ENCODE results near the gene SLC41A2.
A peak's percentile ranks its signal among the peaks of the same experiment; 100 is the strongest.

The SLC41A2 gene

GRCh38 chr12:104921340-104921739 is 36.8 kb downstream of the SLC41A2 start:
- Histone ChIP-seq H3K36me3 (replicated peaks) (no peaks in the 10 kb centered on the region), H3K4me3 (ENCODE audit: low read depth, low read length) (no peak overlapping the region), H3K27me3 (replicated peaks) (no peaks in the 10 kb centered on the region), H3K27ac (no peak overlapping the region)
- in situ Hi-C loops (cut with HindIII; ENCODE audit: low pct_ligation_motif_present, low sequenced_read_pairs), result no loop called here
- DNase-seq, result no peak
- TF ChIP-seq CTCF (IDR thresholded peaks at IDR 0.05; ENCODE audit: low read depth, low read length, missing control alignments), result no peak

GRCh38 chr12:104911942-104912341 is 46.1 kb downstream of the SLC41A2 start:
- Histone ChIP-seq H3K27me3 (replicated peaks) (no peaks in the 10 kb centered on the region), H3K27ac (no peak overlapping the region), H3K4me3 (ENCODE audit: low read depth, low read length) (no peak overlapping the region), H3K36me3 (replicated peaks) (no peaks in the 10 kb centered on the region)
- in situ Hi-C loops (cut with HindIII; ENCODE audit: low pct_ligation_motif_present, low sequenced_read_pairs), result no loop called here
- DNase-seq, result no peak
- no peak for TF ChIP-seq CTCF (IDR thresholded peaks at IDR 0.05; ENCODE audit: low read depth, low read length, missing control alignments)

GRCh38 chr12:104910196-104910840 is 47.8 kb downstream of the SLC41A2 start:
- Histone ChIP-seq H3K4me3 (ENCODE audit: low read depth, low read length) (no peak overlapping the region), H3K36me3 (replicated peaks) (no peaks in the 10 kb centered on the region), H3K27ac (no peak overlapping the region), H3K27me3 (replicated peaks) (no peaks in the 10 kb centered on the region)
- no peak for TF ChIP-seq CTCF (IDR thresholded peaks at IDR 0.05; ENCODE audit: low read depth, low read length, missing control alignments)
- in situ Hi-C loops (cut with HindIII; ENCODE audit: low pct_ligation_motif_present, low sequenced_read_pairs), result no loop called here
- DNase-seq, result peak; percentile 24

- TF ChIP-seq CTCF (IDR thresholded peaks at IDR 0.05; ENCODE audit: low read depth, low read length, missing control alignments), result no peak
- Histone ChIP-seq H3K27me3 (replicated peaks) (no peaks in the 10 kb centered on the region), H3K4me3 (ENCODE audit: low read depth, low read length) (no peak overlapping the region), H3K36me3 (replicated peaks) (no peaks in the 10 kb centered on the region), H3K27ac (no peak overlapping the region)
- in situ Hi-C loops (cut with HindIII; ENCODE audit: low pct_ligation_motif_present, low sequenced_read_pairs), result no loop called here
- peak; percentile 43 for DNase-seq
These were observed 48.3 kb downstream of the SLC41A2 start for GRCh38 chr12:104909761-104910160.
